Neural progenitor cell (in vitro differentiated cells): ENCODE results near the gene PRR7.

Source experiments
- CTCF ChIP-seq: fragments of 200-600 bp; sonication (generic); IDR thresholded peaks from 2 replicates; pipeline ENCODE4 v1.5.1; 2017; ENCODE audit warnings: antibody characterized with exemption, mild to moderate bottlenecking
- EZH2 ChIP-seq: fragments of 200-600 bp; sonication (generic); IDR thresholded peaks from 2 replicates; pipeline ENCODE4 v1.6.1; 2017; ENCODE audit warnings: antibody characterized with exemption, mild to moderate bottlenecking, moderate library complexity
- EZH2phosphoT487 ChIP-seq: fragments of 200-600 bp; sonication (generic); IDR thresholded peaks from 2 replicates; pipeline ENCODE4 v1.6.1; 2017; ENCODE audit warnings: antibody characterized with exemption

- TF ChIP-seq CTCF, result no peak
- no peak for TF ChIP-seq EZH2
- no peak for TF ChIP-seq EZH2phosphoT487
Measured at GRCh38 chr5:177477701-177478477, 31.3 kb downstream of the PRR7 start.
